Measurements from ENCODE around the gene CACNA1S.
A peak's percentile ranks its signal among the peaks of the same experiment; 100 is the strongest.

Gene CACNA1S

DNA sequence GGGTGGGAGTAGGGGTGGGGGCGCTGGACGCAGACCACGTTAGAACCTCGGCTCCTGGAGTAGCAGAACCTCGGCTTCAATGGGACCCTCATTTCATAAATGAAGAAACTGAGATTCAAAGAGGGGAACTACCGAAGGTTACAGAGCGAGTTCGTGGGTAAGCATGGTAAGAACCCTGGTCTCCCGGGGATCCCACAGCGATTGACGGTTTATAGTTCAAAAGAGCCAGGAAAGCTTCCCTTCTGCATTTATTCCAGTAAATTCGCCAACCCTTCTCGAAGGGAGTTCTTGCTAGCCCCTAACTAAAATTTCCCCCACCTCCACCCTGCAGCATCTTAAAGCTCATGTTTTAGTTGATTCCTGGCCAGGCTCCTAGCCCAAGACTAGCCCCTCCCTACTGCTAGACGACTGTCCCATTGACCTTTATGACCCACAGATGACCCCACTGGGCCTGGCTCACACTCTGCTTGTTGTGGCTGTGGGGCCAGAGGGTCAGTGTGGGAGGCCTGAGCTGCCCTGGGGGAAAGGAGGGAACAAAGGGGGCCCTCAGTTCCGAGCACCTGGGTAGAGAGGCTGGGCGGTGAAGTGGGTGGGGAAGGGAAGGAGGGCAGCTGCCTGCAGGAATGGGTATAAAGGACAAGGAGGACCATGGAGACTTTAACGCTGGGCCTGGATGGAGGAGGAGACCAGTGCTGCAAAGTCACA is 88.2 kb downstream of the CACNA1S start:
- no peak for DNase-seq

DNA sequence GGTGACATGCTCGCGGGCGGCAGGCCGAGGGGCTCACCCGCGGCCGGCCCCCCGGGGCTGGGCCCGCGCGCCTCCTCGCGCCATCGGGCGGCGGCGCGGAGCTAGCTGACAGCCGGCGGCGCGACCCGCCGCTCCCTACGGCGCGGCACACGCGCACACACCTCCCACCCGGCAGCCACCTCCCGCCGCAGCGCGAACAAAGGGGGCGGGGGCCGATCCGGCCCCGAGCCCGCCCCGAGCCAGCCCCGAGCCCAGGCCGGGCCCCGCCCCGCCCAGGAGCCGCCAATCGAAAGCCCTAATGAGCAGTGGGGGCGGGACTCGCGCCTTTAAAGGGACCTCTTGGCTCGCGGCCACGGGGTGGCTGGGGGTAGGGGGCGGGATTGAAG is 88.7 kb downstream of the CACNA1S start, which contains the start of gene KIF21B:
Gene KIF21B (minus strand): TSS at position 198 of the 386 bp plus-strand sequence. CDS start 331 bp downstream, outside the sequence.
- DNase-seq = peak; percentile 88 to 93

DNA sequence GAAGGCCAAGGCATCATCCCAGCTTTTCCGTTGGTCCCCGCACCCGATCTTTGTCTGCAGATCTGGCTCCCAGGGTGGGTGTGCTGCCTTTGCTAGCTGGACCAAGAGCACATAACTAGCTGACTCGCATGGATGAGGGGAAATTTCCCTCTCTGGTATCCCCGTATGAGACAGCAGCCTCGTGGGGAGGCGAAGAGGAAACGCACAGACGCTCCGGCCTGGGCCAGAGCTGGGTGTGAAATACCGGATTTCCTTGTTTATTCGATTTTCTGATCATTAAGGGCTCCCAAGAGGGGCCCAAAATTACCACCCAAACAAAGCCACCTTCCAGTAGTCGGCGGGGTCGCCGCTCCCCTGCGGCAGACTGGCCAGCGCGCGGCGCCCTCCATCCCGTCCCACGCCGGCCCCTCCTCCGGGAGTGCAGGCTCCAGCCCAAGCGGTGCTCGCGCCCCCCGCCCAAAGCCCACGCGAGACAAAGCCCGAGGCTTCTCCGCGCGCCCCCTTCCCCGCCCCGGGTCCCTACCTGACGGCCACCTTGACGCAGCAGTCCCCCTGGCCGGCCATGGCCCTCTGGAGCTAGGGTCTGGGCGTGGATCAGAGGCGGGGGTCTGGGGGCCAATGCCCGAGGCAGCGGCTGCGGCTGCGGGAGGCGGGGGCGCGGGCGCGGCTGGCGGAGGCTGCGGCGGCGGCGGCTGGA is 89.3 kb downstream of the CACNA1S start:
- DNase-seq = peak; percentile 23 to 47

GRCh38 chr1:201022493-201022819 is 89.8 kb downstream of the CACNA1S start:
- no peak for DNase-seq

DNA sequence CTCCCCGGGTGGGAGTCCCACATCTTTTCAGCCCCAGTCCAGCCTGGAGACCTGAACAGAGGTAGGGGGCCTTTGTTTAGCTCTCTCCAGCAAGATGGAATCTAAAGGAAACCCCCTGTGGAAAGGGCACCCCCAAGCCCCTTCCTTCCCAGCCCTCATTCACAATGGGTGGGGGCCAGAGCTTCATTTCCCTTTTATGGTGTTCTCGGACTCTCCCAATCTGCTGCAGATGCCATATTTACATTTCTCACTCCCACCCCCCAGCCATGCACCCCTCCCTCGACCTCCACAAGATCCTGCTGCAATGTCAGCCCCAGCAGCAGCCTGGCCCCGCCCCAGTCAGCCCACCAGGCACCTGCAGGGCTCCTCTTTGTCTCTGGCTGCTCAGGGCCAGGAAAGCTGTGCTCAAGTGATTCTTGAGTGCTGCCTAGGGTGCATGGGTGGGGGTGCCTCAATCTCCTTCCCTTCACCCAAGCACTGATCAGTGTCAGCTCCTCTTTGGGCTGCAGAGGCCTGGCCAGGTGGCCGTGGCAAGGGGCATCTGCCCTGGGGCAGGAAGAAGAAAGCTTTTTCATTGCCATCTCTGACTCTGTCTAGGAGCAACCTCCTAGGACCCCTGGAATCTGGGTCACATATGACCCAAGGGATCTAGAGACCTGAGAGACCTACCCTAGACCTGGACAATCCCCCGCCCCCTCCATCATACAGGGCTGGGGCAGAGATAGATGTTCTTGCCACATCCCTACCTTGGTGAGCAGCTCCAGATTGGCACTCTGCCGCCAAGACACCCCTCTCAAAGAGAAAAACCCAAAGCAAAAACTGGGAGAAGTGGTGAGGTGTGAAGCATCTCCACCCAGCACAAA is 90.4 kb downstream of the CACNA1S start:
- no peak for DNase-seq

DNA sequence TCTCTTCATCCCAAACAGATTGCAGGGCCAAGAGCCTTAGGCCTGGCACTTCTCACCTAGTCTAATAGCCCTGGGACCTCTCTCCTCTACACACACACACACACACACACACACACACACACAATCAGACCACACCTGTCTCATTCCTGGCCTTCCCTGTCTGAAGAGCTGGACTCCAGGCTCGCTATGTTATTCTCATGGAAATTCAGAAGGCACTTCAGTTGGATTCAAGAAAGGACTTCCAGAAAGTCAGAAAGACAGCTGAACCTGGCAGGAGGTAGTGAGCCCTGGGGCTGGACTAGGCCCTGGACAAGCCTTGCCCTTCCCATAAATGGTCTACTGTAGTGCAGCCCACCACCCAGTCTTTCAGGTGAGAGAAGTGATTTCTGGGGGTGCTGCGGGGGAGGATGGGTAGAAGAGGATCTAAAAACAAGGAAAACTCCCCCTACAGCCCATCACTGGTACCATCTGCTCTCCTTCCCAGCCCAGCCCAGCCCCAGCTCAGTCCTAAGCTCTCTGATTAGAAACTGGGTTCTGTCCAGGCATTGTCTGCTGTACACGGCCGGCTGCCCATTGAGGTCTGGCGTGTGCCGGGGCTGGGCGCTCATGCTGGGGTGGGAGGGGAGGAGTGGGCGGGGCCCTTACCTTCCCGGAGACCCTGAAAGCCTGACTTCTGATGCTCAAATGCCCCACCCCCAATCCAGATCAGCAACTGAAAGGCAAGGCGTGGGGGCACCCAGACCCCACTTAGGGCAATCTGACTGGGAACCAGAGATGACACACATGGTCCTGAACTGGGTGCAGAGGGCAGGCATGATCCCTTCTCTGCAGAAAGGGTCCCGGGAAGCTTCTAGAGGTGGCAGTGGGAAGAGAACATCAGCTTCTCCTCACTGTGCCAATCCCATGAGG is 91.3 kb downstream of the CACNA1S start:
- peak; percentile 31 to 48 for DNase-seq

DNA sequence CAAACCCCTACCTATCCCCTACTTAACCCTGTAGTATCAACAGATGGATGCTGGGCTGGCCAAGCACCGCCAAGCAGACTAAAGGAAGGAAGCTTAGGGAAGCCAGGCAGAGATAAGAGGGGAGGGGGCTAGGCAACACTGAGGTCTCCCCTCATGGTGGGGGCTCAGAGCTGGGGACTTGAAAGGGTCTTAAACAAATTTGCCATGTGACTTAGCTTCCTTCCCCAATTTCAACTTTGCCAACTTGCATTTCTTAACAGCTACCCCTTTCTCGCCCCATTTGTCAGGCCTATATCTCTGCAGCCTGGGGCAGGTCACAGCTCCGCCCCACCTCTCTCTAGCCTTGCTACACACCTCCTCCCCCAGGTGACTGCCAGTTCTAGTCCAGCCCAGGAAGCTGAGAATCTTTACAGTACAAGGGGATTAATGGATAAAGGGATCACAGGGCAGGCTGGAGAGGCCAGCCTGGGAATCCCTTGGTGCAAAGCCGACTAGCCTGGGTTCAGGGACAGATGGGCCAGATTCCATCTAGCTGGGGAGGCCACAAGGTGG is 92.1 kb downstream of the CACNA1S start:
- DNase-seq = peak; percentile 20 to 55

DNA sequence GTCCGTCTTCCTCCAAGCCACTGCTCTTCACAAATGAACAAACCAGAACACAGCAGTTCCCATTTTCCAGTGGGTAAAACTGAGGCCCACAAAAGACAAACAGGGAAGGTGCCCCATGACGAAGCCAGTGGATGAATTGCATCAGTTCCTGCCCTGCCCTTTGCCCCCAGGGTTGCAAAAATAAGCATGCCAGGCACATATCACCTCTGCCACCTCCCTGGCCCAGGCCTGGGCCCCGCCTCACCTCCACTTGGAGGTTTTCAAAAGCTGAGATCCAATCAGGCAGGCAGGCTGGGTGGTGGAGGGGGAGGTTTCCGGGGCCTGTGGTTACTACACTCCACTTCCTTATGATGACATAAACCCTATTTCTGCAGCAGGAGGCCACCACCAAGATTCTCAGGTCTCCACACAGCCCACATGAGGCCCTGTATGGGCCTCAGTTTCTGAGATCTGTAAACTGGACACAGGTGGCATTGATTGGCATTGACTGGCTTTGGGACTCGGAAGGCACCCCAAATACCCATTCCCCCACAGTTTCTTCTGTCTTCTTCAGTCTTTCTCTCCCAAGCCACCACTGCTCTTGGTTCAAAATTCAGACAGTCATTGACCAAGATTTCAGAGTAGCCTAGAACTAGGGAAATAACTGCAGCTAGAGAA is 92.8 kb downstream of the CACNA1S start:
- DNase-seq = peak; percentile 85 to 91

DNA sequence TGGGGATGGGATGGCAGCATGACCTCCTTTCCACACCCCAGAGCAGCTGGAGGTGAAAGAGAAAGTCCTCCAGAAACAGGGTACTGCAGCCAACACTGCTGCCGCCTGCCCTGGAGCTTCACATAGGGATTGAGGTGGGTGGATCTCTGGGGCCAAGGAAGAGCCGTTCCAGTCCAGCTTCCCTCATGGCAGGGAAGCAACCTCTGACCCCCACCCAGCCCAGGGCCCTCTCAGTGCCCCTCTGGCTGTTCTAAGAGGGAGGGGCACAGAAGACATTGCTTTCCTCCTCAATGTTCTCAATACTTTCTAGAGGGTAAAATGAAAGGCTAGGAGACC is 94.4 kb downstream of the CACNA1S start:
- no peak for DNase-seq

- DNase-seq = peak in 1 of 2 donors; percentile 11
These were observed 95.0 kb downstream of the CACNA1S start for GRCh38 chr1:201016943-201017827.

DNA sequence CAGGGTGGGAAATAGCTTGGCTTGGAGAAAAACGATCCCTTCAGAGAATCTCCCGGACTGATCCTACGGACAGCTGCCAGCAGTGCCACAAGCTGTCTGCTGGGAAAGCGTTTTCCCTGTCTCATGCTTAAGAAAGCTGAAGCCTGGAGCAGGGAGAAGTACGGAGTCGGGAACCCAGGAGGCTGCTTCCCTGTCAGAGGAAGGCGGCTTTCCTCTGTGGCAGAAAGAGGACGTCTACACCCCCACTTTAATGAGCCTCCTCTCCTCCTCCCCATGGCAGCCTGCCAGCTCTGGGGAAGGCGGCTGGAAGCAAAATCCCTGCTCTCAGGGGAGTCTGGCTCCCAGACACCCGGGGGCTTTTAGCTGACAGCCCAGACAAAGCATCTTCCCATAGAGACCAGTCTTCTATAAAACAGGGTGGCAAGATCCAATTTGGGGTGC is 96.0 kb downstream of the CACNA1S start:
- DNase-seq = no peak

DNA sequence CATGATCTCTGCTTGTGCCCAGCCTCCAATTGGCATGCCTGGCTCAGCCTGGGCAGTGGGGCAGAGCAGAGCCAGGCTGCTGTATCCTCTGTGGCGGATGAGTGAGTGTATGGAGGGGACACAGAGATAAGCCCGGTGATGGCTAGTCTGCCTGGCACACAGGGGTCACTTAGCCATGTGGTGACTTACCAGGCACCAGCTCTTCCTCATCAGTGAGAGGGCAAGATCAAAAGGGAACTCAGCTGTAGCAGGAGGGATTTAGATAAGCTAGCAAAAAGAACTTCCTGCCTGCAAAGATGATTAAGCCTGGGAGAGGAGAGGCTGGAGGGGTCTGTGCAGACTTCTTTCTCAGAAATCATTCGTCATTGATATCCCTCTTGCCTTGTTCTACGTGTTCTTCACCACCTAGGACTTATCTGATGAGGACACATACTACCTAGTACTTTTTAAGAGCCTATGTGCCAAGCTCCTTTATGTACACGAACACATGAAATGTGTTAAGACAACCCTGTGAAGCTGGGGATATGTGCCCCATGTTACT is 96.6 kb downstream of the CACNA1S start:
- peak in 1 of 2 donors; percentile 20 for DNase-seq

- no peak for DNase-seq
These were observed 97.4 kb downstream of the CACNA1S start for GRCh38 chr1:201014816-201015200.

- DNase-seq = no peak
These were observed 98.0 kb downstream of the CACNA1S start for GRCh38 chr1:201013991-201014815.

DNA sequence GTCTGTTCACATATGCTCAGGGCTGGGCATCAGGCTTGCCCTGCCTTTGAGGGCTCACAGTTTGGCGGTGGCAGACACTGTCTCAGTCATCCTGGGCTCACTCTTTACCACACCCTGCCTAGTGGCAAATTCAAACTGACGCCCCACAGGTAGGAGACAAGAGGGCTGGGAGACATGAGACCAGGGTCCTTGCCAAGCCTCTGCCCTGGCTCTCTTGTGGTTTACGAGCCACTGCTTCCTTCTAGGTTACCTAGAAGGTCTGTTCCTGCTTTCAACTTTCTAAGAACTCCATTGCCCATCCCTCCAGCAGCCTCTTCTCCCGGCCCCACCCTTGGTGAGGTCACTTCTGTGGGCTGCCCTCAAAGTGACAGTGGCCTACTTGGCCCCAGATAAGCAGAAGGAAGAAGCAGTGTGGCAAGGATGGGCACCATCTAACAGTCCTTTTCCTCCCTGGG is 99.2 kb downstream of the CACNA1S start:
- DNase-seq = peak; percentile 33 to 56

- no peak for DNase-seq
These were observed 100.6 kb downstream of the CACNA1S start for GRCh38 chr1:201011616-201012015.

DNA sequence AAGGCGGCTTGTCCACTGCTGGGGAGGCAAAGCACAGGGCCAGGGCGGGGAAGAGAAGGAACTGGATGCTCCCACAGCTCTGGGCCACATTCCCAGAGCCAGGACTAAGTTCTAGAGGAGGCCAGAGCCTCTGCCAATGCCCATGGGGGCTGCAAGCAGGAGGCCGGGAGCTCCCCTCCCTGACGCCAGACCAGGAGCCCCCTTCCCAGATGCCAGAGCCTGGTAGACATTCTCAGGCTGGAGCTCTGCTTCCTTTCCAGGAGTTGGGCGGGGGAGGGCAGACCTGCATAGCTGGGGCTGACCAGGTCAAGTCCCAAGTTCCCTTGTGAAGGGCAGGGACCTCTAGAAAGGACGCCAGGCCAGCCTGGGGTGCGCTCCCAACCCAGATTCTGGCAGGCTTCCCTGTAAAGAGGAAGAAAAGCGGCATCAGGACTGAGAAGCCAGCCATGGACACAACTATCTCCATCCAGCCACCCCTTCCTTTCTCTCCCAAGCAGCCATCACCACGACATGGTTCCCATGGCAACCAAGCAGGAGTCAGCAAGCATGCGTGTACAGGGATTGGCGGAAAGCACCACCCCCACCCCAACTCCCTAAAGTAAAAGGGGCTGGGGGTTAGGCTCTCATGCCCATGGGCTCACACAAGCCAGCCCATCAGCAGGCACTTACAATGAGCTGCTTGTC is 102.1 kb downstream of the CACNA1S start:
- DNase-seq = no peak

GRCh38 chr1:201008666-201009360 is 103.4 kb downstream of the CACNA1S start:
- DNase-seq = no peak

All from CD4-positive, alpha-beta T cell treated with Interferon alpha-2 for 1 hour (primary cell).